T-helper 1 cell treated with Interleukin-12 subunit alpha and Interleukin-12 subunit beta and Interleukin-4 antibody, amounts not matched to agents 30 μg/mL and 1 μg/mL, for 36 hours (primary cell): ENCODE measurements around the gene TRIM34.
A peak's percentile ranks its signal among the peaks of the same experiment; 100 is the strongest.

Experiments
- H3K27ac Mint-ChIP-seq: one replicate; pipeline ENCODE4 v1.8.0; 2021; ENCODE audit warnings: mild to moderate bottlenecking, mixed read lengths
- H3K27me3 Mint-ChIP-seq: one replicate; pipeline ENCODE4 v1.8.0; 2021; ENCODE audit warnings: low read depth, mixed read lengths
- H3K36me3 Mint-ChIP-seq: one replicate; pipeline ENCODE4 v1.8.0; 2021; ENCODE audit warnings: low read depth, mixed read lengths
- H3K4me1 Mint-ChIP-seq: one replicate; pipeline ENCODE4 v1.8.0; 2021; ENCODE audit warnings: low read depth, mixed read lengths
- H3K4me3 Mint-ChIP-seq: one replicate; pipeline ENCODE4 v1.8.0; 2021; ENCODE audit warnings: mild to moderate bottlenecking, moderate library complexity, mixed read lengths
- H3K9me3 Mint-ChIP-seq: one replicate; pipeline ENCODE4 v1.8.0; 2021; ENCODE audit warnings: mixed read lengths

Gene TRIM34

DNA sequence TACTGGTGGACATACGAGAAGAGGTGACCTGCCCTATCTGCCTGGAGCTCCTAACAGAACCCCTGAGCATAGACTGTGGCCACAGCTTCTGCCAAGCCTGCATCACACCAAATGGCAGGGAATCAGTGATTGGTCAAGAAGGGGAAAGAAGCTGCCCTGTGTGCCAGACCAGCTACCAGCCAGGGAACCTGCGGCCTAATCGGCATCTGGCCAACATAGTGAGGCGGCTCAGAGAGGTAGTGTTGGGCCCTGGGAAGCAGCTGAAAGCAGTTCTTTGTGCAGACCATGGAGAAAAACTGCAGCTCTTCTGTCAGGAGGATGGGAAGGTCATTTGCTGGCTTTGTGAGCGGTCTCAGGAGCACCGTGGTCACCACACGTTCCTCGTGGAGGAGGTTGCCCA is 21.5 kb upstream of the TRIM34 start:
- Mint-ChIP-seq H3K27me3 (no peaks in the 10 kb centered on the region), H3K36me3 (no peaks in the 10 kb centered on the region), H3K4me1 (no peaks in the 10 kb centered on the region), H3K9me3 (no peaks in the 10 kb centered on the region), H3K27ac (no peak overlapping the region), H3K4me3 (no peak overlapping the region)

DNA sequence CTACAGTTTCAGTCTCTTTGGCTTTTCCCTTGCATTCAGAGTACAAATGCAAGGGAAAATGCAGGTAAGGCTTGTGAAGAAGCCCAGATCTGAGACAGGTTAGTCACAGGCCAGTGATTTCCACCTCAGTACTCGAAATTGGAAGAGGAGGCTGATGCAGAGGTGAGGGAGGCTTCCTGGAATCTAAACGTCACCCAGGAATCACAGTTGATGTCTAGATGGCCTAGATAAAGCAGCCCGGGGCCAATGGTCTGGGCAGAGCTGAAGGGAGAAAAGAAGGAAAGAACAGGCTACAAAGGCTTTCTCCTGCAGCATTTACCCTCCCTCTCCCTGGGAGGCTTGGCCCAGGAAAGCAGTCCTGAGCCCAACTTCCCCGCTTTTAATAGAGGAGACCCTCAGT is 19.9 kb upstream of the TRIM34 start:
- no peaks in the 10 kb centered on the region for H3K27me3 Mint-ChIP-seq
- H3K4me3 Mint-ChIP-seq: no peak overlapping the region
- no peaks in the 10 kb centered on the region for H3K4me1 Mint-ChIP-seq
- no peak overlapping the region for H3K27ac Mint-ChIP-seq
- no peaks in the 10 kb centered on the region for H3K36me3 Mint-ChIP-seq
- no peaks in the 10 kb centered on the region for H3K9me3 Mint-ChIP-seq

DNA sequence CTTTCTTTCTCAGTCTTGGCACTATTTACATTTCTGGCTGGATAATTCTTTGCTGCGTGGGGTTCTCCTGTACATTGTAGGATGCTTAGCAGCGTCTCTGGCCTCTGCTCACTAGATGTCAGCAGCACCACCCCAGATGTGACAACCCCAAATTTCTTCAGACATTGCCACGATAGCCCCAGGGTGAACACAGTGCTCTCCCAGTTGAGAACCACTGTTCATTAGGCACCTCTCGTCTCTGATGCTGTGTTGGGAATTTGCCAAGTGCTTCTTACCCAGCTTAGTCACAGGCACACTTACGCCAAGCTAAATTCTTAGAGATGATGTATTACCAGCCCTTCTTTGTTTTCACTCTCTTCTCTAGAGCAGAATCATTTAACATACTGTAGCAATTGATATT is 19.0 kb upstream of the TRIM34 start:
- H3K27me3 Mint-ChIP-seq: no peaks in the 10 kb centered on the region
- peaks cover 5% of the 10 kb centered on the region for H3K4me1 Mint-ChIP-seq
- H3K27ac Mint-ChIP-seq: no peak overlapping the region
- H3K36me3 Mint-ChIP-seq: no peaks in the 10 kb centered on the region
- no peaks in the 10 kb centered on the region for H3K9me3 Mint-ChIP-seq
- H3K4me3 Mint-ChIP-seq: no peak overlapping the region

DNA sequence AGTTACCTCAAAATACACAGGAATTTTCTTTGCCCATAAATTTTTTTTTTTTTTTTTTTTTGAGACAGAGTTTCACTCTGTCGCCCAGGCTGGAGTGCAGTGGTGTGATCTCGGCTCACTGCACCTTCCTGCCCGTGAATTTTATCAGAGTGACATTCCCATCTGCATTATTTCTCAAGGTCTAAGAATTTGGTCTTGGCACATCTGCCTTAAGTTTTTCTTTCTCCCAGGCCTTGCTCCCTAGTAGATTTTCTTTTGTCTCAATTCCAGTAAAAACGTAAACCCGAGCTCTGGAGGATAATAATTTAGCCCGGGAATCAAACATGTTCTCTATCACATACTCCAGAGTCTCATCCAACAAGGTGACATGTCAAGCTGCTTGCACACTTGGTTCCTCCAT is 16.0 kb upstream of the TRIM34 start:
- Mint-ChIP-seq H3K9me3 (no peaks in the 10 kb centered on the region), H3K27me3 (peaks cover 5% of the 10 kb centered on the region), H3K27ac (no peak overlapping the region), H3K4me1 (peaks cover 5% of the 10 kb centered on the region), H3K4me3 (no peak overlapping the region), H3K36me3 (no peaks in the 10 kb centered on the region)

DNA sequence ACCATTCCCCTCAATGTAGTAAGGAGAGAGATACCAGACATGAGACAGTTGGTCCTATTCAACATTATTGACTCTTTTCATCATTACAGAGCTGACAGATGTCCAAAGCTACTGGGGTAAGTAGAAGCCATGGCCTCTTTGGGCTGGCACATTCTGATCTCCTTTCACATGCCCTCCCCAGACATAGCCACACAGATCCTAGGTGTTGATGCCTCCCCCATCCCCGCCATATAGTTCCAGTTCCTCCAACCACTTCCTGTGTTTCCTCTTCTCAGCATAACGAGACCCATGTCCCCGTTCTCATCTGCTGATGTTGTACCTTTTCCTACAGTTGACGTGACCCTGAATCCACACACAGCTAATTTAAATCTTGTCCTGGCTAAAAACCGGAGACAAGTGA is 14.4 kb upstream of the TRIM34 start:
- H3K27me3 Mint-ChIP-seq: peaks cover 5% of the 10 kb centered on the region
- H3K9me3 Mint-ChIP-seq: no peaks in the 10 kb centered on the region
- H3K36me3 Mint-ChIP-seq: no peaks in the 10 kb centered on the region
- no peak overlapping the region for H3K4me3 Mint-ChIP-seq
- no peak overlapping the region for H3K27ac Mint-ChIP-seq
- H3K4me1 Mint-ChIP-seq: peaks cover 5% of the 10 kb centered on the region

DNA sequence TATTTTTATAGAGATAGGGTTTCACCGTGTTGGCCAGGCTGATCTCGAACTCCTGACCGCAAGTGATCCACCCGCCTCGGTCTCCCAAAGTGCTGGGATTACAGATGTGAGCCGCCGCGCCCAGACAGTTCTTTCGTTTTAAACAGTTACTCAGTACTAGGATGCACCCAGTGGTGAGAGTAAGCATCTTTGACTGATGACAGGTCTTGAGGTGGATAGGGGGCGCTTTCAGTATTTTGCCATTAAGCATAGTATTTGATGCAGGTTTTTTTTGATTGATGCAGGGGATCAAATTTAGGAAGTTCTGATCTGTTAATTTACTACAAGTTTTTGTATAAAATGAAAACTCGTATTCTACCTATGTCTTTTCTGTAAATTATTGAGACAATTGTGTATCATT is 13.2 kb upstream of the TRIM34 start:
- no peak overlapping the region for H3K27ac Mint-ChIP-seq
- H3K4me3 Mint-ChIP-seq: no peak overlapping the region
- H3K9me3 Mint-ChIP-seq: no peaks in the 10 kb centered on the region
- peaks cover 5% of the 10 kb centered on the region for H3K27me3 Mint-ChIP-seq
- H3K36me3 Mint-ChIP-seq: no peaks in the 10 kb centered on the region
- H3K4me1 Mint-ChIP-seq: peaks cover 5% of the 10 kb centered on the region

DNA sequence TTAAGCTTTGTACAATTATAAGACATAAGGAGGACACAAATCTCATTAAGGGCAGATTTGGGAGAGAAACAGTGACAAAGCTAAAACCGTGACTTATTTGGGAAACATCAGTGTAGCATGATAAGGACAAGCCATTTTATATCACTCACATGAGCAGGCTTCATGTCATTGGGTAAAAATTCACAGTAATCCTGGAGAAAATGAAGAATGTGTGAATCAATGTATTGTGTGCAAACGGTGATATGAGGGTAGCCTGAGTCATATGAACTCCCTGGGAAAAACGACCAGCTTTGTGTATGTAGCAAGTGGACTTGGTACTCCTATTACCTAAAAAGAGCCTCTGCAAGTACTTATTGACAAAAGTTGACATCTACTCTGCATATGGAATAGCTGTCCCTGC is 6.0 kb upstream of the TRIM34 start:
- no peaks in the 10 kb centered on the region for H3K9me3 Mint-ChIP-seq
- H3K36me3 Mint-ChIP-seq: peaks cover 3% of the 10 kb centered on the region
- no peaks in the 10 kb centered on the region for H3K27me3 Mint-ChIP-seq
- H3K4me3 Mint-ChIP-seq: no peak overlapping the region
- H3K27ac Mint-ChIP-seq: no peak overlapping the region
- H3K4me1 Mint-ChIP-seq: peaks cover 8% of the 10 kb centered on the region

DNA sequence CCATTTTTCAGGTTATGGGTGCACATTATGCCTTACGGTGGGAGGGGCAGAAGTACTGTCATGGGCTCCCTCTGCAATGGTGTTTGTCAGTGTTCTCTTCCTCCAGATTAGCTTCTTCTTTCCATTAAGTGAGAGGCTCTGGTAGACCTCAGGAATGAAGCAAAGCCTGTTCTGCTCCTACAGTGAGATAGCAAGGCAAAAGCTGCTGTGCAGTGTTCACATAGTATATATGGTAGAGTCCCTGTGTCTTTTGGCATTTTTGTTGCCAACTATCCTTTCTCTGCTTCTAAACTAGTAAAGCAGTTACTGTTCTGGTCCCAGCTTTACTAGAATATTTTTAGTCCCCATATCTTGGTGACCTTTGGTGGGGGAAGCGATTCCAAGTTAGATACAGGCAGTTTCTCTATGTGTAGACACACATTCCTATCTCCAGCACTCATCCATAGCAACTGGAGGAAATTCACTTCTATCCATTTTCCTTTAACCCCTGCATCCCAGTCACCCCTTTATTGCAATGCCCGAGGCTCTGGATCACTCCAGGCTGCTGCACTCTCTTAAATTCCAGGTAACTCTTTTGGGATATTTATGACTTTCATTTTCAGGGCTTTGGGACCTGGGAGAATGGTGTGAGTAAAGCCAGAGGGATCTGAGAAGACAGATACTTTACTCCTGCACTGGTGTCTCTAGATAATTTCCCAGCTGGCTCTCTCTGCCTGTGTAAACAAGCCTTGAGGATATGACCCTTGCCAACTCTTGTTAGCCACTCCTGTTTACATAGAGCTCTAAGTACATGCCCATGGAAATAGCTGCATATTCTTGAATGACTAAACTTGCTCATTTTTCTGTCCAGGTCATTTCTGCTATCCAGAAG is 3.9 kb upstream of the TRIM34 start:
- Mint-ChIP-seq H3K4me1 (peaks cover 17% of the 10 kb centered on the region), H3K36me3 (peaks cover 3% of the 10 kb centered on the region), H3K27me3 (no peaks in the 10 kb centered on the region), H3K9me3 (no peaks in the 10 kb centered on the region), H3K27ac (no peak overlapping the region), H3K4me3 (no peak overlapping the region)

DNA sequence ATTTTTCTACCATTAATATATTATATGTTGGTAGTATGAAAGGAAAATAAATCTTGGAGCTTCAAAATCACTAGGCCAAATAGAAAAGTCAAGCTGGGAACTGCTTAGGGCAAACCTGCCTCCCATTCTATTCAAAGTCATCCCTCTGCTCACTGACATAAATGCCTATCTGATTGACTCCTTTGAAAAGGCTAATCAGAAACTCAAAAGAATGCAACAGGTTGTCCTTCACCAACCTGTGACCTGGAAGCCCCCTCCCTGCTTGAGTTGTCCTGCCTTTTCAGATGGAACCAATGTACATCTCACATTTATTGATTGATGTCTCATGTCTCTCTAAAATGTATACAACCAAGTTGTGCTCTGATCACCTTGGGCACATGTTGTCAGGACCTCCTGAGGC is 3.2 kb upstream of the TRIM34 start:
- peaks cover 24% of the 10 kb centered on the region for H3K4me1 Mint-ChIP-seq
- no peak overlapping the region for H3K27ac Mint-ChIP-seq
- H3K27me3 Mint-ChIP-seq: no peaks in the 10 kb centered on the region
- no peaks in the 10 kb centered on the region for H3K9me3 Mint-ChIP-seq
- peaks cover 3% of the 10 kb centered on the region for H3K36me3 Mint-ChIP-seq
- H3K4me3 Mint-ChIP-seq: no peak overlapping the region

DNA sequence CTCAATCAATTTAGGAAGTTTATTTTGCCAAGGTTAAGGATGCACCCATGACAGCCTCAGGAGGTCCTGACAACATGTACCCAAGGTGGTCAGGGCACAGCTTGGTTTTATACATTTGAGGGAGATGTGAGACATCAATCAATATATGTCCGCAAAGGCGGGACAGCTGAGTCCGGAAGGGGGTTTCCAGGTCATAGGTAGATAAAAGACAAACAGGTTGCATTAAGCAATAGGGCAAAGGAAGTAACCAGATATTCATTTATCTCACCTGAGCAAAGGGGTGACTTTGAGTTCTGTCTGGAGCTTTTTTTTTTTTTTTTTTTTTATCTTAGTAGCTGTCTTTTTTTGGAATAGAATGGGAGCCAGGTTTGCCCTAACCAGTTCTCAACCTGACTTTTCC is 2.0 kb upstream of the TRIM34 start:
- H3K4me3 Mint-ChIP-seq: peak overlapping the region; percentile 41
- H3K9me3 Mint-ChIP-seq: no peaks in the 10 kb centered on the region
- H3K27me3 Mint-ChIP-seq: no peaks in the 10 kb centered on the region
- no peak overlapping the region for H3K27ac Mint-ChIP-seq
- H3K4me1 Mint-ChIP-seq: peaks cover 35% of the 10 kb centered on the region
- peaks cover 3% of the 10 kb centered on the region for H3K36me3 Mint-ChIP-seq

DNA sequence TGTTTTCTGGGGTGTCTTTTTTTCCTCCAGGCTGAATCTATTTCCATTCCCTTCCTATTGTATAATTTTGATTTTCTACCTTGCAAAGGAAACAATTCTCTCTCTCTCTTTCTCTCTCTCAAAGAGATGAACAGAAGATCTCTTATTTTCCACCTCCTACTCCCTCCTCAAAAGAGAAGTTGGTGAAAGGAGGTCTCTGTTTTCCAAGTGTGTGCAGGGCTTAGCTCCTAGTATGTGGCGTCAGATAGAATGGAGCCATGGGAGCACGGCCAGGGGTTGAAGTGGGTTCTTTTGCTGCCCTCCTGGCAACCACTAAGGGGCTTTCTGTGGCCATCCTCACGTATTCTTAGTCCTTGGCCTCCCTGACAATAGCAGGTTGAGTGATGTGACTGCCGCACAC is 480 bp downstream of the TRIM34 start:
- peaks cover 38% of the 10 kb centered on the region for H3K4me1 Mint-ChIP-seq
- H3K9me3 Mint-ChIP-seq: no peaks in the 10 kb centered on the region
- peaks cover 7% of the 10 kb centered on the region for H3K36me3 Mint-ChIP-seq
- H3K27ac Mint-ChIP-seq: peak overlapping the region; percentile 14
- no peaks in the 10 kb centered on the region for H3K27me3 Mint-ChIP-seq
- H3K4me3 Mint-ChIP-seq: peak overlapping the region; percentile 92

DNA sequence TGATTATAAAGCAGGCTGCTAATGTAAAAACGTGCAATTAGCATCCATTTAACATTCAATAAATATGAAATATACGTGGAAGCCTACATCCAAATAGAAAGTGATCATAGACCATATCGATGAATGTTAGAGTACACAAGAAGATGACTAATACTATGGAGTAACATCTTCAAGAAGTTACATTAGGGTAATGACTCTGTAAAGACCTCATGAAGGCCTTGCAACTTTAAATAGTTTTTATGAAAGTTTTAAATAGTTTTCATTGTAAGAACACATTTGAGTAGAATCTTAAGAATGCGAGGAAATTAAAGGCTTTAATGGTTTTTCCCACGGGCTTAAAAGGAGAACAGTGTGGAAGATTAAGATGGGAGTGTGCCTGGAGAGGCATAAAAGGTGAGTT is 1.4 kb downstream of the TRIM34 start:
- Mint-ChIP-seq H3K36me3 (peaks cover 3% of the 10 kb centered on the region), H3K4me3 (peak overlapping the region; percentile 92), H3K27me3 (no peaks in the 10 kb centered on the region), H3K9me3 (no peaks in the 10 kb centered on the region), H3K27ac (no peak overlapping the region), H3K4me1 (peaks cover 36% of the 10 kb centered on the region)

DNA sequence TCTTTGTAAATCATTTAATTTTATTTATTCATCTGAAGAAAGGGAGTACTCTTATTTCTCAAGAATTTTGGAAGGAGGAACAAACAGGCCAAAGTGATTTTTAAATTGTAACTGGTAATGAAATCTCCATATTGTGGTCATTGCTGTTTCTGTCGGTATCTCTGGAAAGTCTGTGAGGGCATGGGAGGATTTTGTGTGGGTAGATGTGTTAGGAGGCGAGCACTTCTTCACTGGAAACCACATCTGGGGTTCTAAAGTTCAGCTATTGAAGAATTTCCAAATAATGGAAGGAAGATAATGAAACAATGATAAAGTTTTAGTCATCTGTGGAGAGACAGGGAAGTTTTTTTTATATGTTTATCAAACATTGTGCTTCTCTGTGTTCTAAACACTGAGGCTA is 6.6 kb downstream of the TRIM34 start:
- Mint-ChIP-seq H3K36me3 (peaks cover 22% of the 10 kb centered on the region), H3K27me3 (no peaks in the 10 kb centered on the region), H3K4me1 (peaks cover 19% of the 10 kb centered on the region), H3K4me3 (no peak overlapping the region), H3K9me3 (no peaks in the 10 kb centered on the region), H3K27ac (no peak overlapping the region)

DNA sequence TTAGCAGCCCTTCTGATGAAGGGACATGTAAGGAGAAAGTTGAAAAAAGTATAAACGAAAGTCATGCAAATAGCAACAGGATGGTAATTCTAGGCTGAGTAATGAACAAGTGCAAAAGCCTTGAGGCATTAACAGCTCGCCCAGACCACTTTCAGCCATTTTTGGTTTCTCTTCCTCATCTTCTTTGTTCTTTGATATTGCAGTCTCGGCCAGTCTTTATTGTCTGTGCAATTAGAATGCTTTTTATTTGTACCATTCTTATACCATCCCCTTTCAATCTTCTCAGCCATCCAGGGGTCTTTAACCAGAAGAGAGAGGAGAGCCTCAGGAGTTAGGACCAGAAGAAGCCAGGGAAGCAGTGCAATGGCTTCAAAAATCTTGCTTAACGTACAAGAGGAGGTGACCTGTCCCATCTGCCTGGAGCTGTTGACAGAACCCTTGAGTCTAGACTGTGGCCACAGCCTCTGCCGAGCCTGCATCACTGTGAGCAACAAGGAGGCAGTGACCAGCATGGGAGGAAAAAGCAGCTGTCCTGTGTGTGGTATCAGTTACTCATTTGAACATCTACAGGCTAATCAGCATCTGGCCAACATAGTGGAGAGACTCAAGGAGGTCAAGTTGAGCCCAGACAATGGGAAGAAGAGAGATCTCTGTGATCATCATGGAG is 7.3 kb downstream of the TRIM34 start:
- H3K4me1 Mint-ChIP-seq: peaks cover 14% of the 10 kb centered on the region
- H3K27ac Mint-ChIP-seq: no peak overlapping the region
- no peaks in the 10 kb centered on the region for H3K27me3 Mint-ChIP-seq
- peaks cover 23% of the 10 kb centered on the region for H3K36me3 Mint-ChIP-seq
- no peaks in the 10 kb centered on the region for H3K9me3 Mint-ChIP-seq
- no peak overlapping the region for H3K4me3 Mint-ChIP-seq

DNA sequence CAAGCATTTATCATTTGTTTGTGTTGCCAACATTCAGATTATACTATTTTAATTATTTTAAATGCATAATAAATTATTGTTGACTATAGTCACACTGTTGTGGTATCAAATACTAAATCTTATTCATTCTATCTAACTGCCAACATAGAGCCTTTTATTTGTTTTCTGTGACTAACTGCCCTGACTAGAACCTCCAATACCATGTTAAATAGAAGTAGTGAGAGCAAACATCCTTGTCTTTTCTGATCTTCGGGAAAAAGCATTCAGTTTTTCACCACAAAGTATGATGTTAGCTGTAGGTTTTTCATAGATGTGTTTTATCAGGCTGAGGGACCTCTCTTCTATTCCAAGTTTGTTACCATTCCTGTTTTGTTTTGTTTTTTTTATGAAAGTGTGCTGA is 15.2 kb downstream of the TRIM34 start:
- H3K4me3 Mint-ChIP-seq: no peak overlapping the region
- no peaks in the 10 kb centered on the region for H3K9me3 Mint-ChIP-seq
- H3K27ac Mint-ChIP-seq: no peak overlapping the region
- H3K36me3 Mint-ChIP-seq: peaks cover 28% of the 10 kb centered on the region
- no peaks in the 10 kb centered on the region for H3K27me3 Mint-ChIP-seq
- H3K4me1 Mint-ChIP-seq: peaks cover 5% of the 10 kb centered on the region
